Stomach (tissue), 9 donors: ENCODE results near the gene COP1. TPM values are rescaled to one million over a fixed set of nuclear protein-coding genes. Genes with fewer than 3 reads are reported as not detected.

Experiments used
- DNase-seq, 2 donors: peaks; one replicate each; pipeline versions ENCODE4 v3.0.0 to v3.0.0-alpha.2; 2013 to 2019
- H3K27ac ChIP-seq, 5 donors: fragments of 200-600 bp in 4 of 5; sonication (generic) in 4 of 5; one replicate each; pipeline ENCODE4 v1.5.1; 2013 to 2019; ENCODE audit warnings: mild to moderate bottlenecking in 1 of 5, moderate library complexity in 1 of 5
- H3K27me3 ChIP-seq, 3 donors: fragments of 200-600 bp; sonication (generic); one replicate each; pipeline ENCODE4 v1.5.1; 2017 to 2019; ENCODE audit warnings: mixed run types in 1 of 3
- H3K36me3 ChIP-seq, 4 donors: fragments of 200-600 bp; sonication (generic); 1 replicate in 3 of 4; 2 replicates in 1 of 4; pipeline ENCODE4 v1.5.1; 2016 to 2019
- H3K4me1 ChIP-seq, 4 donors: fragments of 200-600 bp; sonication (generic); one replicate each; pipeline ENCODE4 v1.5.1; 2016 to 2019
- H3K4me3 ChIP-seq, 4 donors: fragments of 200-600 bp; sonication (generic) in 3 of 4; one replicate each; pipeline ENCODE4 v1.5.1; 2016 to 2019; ENCODE audit warnings: mild to moderate bottlenecking in 1 of 4
- H3K9me3 ChIP-seq, 4 donors: fragments of 200-600 bp; sonication (generic); one replicate each; pipeline ENCODE4 v1.5.1; 2016 to 2019
- EP300 ChIP-seq: sonication (generic); formaldehyde crosslinking; IDR thresholded peaks from one replicate; pipeline ENCODE4 v1.6.1; 2017; ENCODE audit warnings: antibody characterized with exemption
- POLR2A ChIP-seq, 4 donors: fragments of 450-650 bp; IDR thresholded peaks; one replicate each; pipeline ENCODE4 v1.6.1; 2016; ENCODE audit warnings: antibody characterized with exemption in 4 of 4, control low read depth in 2 of 4, mild to moderate bottlenecking in 1 of 4, moderate library complexity in 1 of 4
- POLR2AphosphoS5 ChIP-seq, 3 donors: sonication (generic); formaldehyde crosslinking; IDR thresholded peaks; one replicate each; pipeline ENCODE4 v1.6.1; 2016; ENCODE audit warnings: antibody characterized with exemption in 3 of 3
- WGBS, 5 donors: extraction: QIAGEN DNeasy Blood & Tissue Kit in 3 of 5; methylation state at CpG; one replicate each; pipeline versions ENCODE4 v1.1.5 to v1.1.7; 2013 to 2018; 5-methylcytosine and 5-hydroxymethylcytosine counted together
- intact Hi-C: fragments of 100-400 bp; cut with DNase I; formaldehyde crosslinking; loops from one replicate; pipeline ENCODE4 v1.15.1; 2023; ENCODE audit warnings: low total_unique reads
- polyA plus RNA-seq, 3 donors: library from polyadenylated mRNA; stranded (reverse); fragments of 200-250 nt; gene quantifications; one replicate each; pipeline ENCODE4 v1.2.3, GENCODE V29; 2013
- total RNA-seq, 5 donors: library from RNA; depleted of rRNA; stranded (reverse); fragments of >200 nt; gene quantifications; one replicate each; pipeline versions ENCODE4 v1.1.0 to v1.2.3, GENCODE V29; 2014 to 2016
- TF ChIP-seq, protein P1 (sequence below), 7 experiments: fragments of 450-650 bp in 4 of 7; fragments of 200-600 bp in 3 of 7; sonication (generic) in 3 of 7; IDR thresholded peaks; one replicate each; pipeline ENCODE4 v1.5.1; 2016 to 2019; ENCODE audit warnings: antibody characterized with exemption in 7 of 7, control low read depth in 2 of 7, mild to moderate bottlenecking in 1 of 7
- donor health status: healthy with polysubstance abuse.
- donor health status: Bipolar disorder and iron deficiency.
- donor health status: healthy.

COP1 gene
- total and polyA plus RNA-seq, 8 donors, result 36.2 to 127 (median 55.1) TPM

DNA sequence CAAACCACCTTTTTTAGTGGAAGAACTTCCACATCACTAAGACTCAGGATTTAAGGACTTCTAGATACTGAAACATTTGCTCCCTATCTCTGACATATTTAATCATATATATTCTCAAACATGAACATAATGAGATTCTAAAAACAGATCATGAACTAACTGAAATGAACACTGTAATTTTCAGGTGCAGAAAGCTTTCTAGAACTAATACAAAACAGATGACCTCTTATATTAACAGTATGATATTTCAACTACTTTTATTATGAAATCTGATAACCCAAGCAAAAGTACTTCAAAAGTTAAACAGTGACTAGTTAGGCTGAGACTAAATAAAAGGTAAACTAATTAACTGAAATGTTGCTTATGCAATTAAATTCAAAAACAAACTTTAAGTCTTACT lies 157.5 kb downstream of the COP1 start:
- Histone ChIP-seq H3K36me3 (peaks cover 0 to 5% (median 0%) of the 10 kb centered on the region in 4 donors), H3K27me3 (no peaks in the 10 kb centered on the region)
- DNase-seq, result no peak

DNA sequence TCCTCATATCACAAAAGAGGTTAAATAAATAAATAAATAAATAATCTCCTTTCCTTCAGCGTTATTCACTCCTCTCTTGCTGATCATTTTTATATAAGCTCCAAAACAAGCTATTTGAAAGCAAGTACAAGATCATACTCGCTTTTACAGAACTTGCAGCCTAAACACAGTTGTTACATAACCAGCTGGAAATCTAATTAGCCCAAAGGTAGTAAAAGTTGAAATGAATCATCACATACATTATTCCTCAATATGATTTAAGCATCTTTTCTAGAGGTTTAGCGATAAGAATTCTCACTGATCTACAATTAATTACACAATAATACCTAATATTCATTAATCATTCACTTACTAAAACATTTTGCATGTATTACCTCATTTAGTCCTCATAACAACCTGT lies 160.2 kb downstream of the COP1 start:
- H3K4me3 ChIP-seq, result no peak overlapping the region
- TF ChIP-seq POLR2A (IDR thresholded peaks at IDR 0.05) (no peak), POLR2AphosphoS5 (IDR thresholded peaks at IDR 0.05) (no peak), EP300 (no peak)
- TF ChIP-seq, protein P1, sequence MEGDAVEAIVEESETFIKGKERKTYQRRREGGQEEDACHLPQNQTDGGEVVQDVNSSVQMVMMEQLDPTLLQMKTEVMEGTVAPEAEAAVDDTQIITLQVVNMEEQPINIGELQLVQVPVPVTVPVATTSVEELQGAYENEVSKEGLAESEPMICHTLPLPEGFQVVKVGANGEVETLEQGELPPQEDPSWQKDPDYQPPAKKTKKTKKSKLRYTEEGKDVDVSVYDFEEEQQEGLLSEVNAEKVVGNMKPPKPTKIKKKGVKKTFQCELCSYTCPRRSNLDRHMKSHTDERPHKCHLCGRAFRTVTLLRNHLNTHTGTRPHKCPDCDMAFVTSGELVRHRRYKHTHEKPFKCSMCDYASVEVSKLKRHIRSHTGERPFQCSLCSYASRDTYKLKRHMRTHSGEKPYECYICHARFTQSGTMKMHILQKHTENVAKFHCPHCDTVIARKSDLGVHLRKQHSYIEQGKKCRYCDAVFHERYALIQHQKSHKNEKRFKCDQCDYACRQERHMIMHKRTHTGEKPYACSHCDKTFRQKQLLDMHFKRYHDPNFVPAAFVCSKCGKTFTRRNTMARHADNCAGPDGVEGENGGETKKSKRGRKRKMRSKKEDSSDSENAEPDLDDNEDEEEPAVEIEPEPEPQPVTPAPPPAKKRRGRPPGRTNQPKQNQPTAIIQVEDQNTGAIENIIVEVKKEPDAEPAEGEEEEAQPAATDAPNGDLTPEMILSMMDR (IDR thresholded peaks at IDR 0.05), result no peak
- no peak for DNase-seq
- WGBS, 5 donors, result 87 to 98% (median 95%) methylated on average over 3 of the region's 3 CpGs
- peaks cover under 1 to 20% (median 17%) of the 10 kb centered on the region in 4 donors for H3K36me3 ChIP-seq
- intact Hi-C loops, result no loop called here
- H3K4me1 ChIP-seq, result no peaks in the 10 kb centered on the region
- no peaks in the 10 kb centered on the region for H3K27me3 ChIP-seq
- no peak overlapping the region for H3K27ac ChIP-seq
- H3K9me3 ChIP-seq, result no peaks in the 10 kb centered on the region

More for the DNA sequence above, 157.5 kb downstream of the COP1 start:
- TF ChIP-seq POLR2AphosphoS5 (IDR thresholded peaks at IDR 0.05) (no peak), EP300 (no peak)
- TF ChIP-seq, protein P1 (IDR thresholded peaks at IDR 0.05), result no peak
- Histone ChIP-seq H3K4me3 (no peak overlapping the region), H3K9me3 (no peaks in the 10 kb centered on the region), H3K27ac (no peak overlapping the region), H3K4me1 (no peaks in the 10 kb centered on the region)
- intact Hi-C loops, result no loop called here

DNA sequence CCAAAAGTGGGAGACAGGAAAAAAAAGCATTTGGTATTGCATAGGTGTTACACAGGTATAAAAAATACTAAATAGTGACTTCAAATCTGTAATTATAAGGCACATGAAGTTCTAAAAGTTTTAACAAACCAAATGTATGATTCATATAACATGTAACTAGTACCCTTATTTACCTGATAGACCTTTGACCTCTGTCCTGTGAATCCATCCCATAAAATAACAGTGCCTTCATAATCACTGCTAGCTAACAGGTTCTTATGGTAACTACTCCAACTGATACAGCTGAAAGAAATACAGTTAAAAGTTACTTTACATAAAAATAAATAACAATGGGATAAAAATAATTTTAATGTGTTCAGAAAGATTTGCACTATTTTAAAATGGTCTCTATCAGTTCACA lies 163.5 kb downstream of the COP1 start:
- TF ChIP-seq, protein P1 (IDR thresholded peaks at IDR 0.05), result no peak
- TF ChIP-seq POLR2A (IDR thresholded peaks at IDR 0.05) (no peak), EP300 (no peak), POLR2AphosphoS5 (IDR thresholded peaks at IDR 0.05) (no peak)
- Histone ChIP-seq H3K4me3 (no peak overlapping the region), H3K36me3 (peaks cover 7 to 47% (median 42%) of the 10 kb centered on the region in 4 donors), H3K9me3 (no peaks in the 10 kb centered on the region), H3K4me1 (no peaks in the 10 kb centered on the region), H3K27me3 (no peaks in the 10 kb centered on the region), H3K27ac (no peak overlapping the region)
- intact Hi-C loops, result no loop called here
- no peak for DNase-seq

DNA sequence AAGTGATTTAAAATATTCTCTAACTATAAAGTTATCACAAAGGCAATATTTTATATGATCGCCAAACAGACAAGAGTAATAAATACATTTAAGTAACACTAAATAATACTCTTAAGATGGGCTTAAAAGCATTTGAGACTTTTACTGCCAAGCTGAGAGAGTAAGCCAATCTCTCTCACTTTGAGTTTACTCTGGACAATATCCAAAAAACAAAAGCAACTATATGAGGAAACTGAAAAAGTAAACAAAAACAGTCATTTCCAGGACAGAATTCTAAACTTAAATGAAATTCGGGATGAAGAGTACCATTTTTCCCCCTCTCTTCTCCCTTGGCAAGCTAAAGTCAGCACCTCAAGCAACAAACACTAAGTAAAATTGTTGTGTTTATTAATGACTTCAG lies 173.2 kb downstream of the COP1 start:
- TF ChIP-seq, protein P1 (IDR thresholded peaks at IDR 0.05), result no peak
- TF ChIP-seq EP300 (no peak), POLR2A (IDR thresholded peaks at IDR 0.05) (no peak), POLR2AphosphoS5 (IDR thresholded peaks at IDR 0.05) (no peak)
- H3K4me3 ChIP-seq, result no peak overlapping the region
- peaks cover 0 to 15% (median 6%) of the 10 kb centered on the region in 4 donors for H3K4me1 ChIP-seq
- no peak overlapping the region for H3K27ac ChIP-seq
- no peaks in the 10 kb centered on the region for H3K27me3 ChIP-seq
- intact Hi-C loops, result no loop called here
- H3K36me3 ChIP-seq, result peaks cover 9 to 26% (median 24%) of the 10 kb centered on the region in 4 donors
- H3K9me3 ChIP-seq, result no peaks in the 10 kb centered on the region
- 41 to 57% (median 49%) methylated on average over 2 of the region's 2 CpGs for WGBS, 5 donors
- peak in 1 of 2 donors; percentile 25 for DNase-seq
